ENCODE measurements around the gene NUBP2. TPM values are rescaled to one million over a fixed set of nuclear protein-coding genes. Genes with fewer than 3 reads are reported as not detected.

NUBP2 gene
- total RNA-seq, 2 experiments from 2014 or later = 34.4 to 42.4 TPM

DNA sequence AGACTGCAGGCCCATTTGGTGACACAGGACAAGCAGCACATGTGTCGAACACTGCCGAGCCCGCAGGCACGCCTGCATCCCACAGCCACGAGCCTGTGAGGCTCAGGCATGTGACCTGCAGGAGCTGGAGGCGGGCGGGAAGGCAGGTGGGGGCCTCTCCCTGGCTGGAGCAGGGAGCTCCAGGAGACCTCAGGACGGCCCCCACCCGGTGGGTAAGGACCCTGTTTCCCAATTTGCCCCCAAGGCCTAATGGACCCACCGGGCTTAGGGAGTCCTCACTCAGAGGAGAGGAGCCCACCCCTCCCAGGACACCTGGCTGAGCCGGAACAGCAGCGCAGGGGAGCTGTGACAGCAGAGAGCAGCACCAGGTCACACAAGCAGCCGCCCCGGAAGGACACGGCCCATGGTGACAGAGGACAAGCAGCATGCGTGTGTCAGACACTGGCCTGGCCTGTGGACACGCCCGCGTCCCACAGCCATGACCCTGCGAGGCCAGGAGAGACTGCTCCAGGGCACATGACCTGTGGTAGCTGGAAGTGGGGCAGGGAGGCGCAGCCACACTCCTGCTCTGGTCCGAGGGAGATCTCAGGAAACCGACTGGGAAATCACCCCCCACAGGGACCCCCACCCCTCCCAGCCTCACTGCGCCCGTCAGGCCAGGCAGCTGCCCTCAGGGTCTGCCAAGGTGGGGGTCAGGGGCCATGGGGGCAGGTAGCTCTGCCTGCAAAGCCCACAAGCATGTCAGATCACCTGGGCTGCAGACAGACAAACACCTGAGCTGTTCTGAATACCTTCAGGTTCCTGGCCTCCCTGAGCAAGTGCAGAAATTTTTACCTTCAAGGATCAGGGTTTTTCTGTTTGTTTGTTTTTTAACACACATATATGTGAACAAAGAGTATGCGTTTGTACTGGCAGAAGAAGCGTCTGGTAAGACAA lies 2.8 kb upstream of the NUBP2 start:
- Mint-ChIP-seq H3K9me3 (ENCODE audit: low read depth) (no peaks in the 10 kb centered on the region), H3K4me3 (peak overlapping the region; percentile 12), H3K4me1 (peaks cover 22% of the 10 kb centered on the region), H3K36me3 (ENCODE audit: low read depth) (peaks cover 8% of the 10 kb centered on the region), H3K27ac (no peak overlapping the region), H3K27me3 (no peaks in the 10 kb centered on the region)
- ATAC-seq (no peak), DNase-seq (peak; percentile 10)
- CTCF ChIA-PET = no interaction called here
- POLR2A ChIA-PET = no interaction called here
- intact Hi-C loops (cut with DNase I, micrococcal nuclease) = loop anchor here in 1 of 2 experiments (5.0 kb wide), 1 partner anchor 47 kb away; the partner anchor contains the start of genes FAHD1 and HAGH

DNA sequence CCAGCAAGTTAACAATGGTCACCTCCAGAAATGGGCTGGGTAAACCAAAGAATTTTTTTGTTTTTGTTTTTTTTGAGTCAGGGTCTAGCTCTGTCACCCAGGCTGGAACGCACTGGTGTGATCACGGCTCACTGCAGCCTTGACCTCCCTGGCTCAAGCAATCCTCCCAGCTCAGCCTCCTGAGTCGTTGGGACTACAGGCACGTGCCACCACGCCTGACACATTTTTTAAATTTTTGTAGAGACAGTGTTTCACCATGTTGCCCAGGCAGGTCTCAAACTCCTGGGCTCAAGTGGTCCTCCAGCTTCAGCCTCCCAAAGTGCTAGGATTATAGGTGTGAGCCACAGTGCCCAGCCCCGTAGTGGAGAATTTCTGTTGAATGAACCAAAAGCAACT lies 2.1 kb upstream of the NUBP2 start:
- Mint-ChIP-seq H3K4me3 (peak overlapping the region; percentile 94), H3K4me1 (peaks cover 26% of the 10 kb centered on the region), H3K27me3 (no peaks in the 10 kb centered on the region), H3K9me3 (ENCODE audit: low read depth) (no peaks in the 10 kb centered on the region), H3K27ac (no peak overlapping the region), H3K36me3 (ENCODE audit: low read depth) (peaks cover 8% of the 10 kb centered on the region)
- POLR2A ChIA-PET = no interaction called here
- CTCF ChIA-PET = no interaction called here
- ATAC-seq = no peak
- peak; percentile 3 for DNase-seq
- intact Hi-C loops (cut with DNase I, micrococcal nuclease) = loop anchor here in 1 of 2 experiments (5.0 kb wide), 1 partner anchor 47 kb away; the partner anchor contains the start of genes FAHD1 and HAGH

GRCh38 chr16:1781254-1781653 lies 1.5 kb upstream of the NUBP2 start:
- no peaks in the 10 kb centered on the region for H3K9me3 Mint-ChIP-seq (ENCODE audit: low read depth)
- H3K36me3 Mint-ChIP-seq (ENCODE audit: low read depth) = peaks cover 8% of the 10 kb centered on the region
- peak; percentile 5 for DNase-seq
- H3K27me3 Mint-ChIP-seq = no peaks in the 10 kb centered on the region
- H3K4me1 Mint-ChIP-seq = peaks cover 26% of the 10 kb centered on the region
- H3K27ac Mint-ChIP-seq = peak overlapping the region; percentile 25
- no peak for ATAC-seq
- CTCF ChIA-PET = interaction anchor here (0.6 kb wide), 2 partner anchors 74 to 150 kb away, joined by 3 to 4 read pairs; no protein-coding TSS in a partner anchor
- POLR2A ChIA-PET = interaction anchor here (0.6 to 2.8 kb wide), 2 partner anchors 9 to 734 kb away, joined by 3 to 39 read pairs; partner anchors contain the start of genes EME2, MRPS34 and NME3
- intact Hi-C loops (cut with DNase I, micrococcal nuclease) = loop anchor here in 1 of 2 experiments (5.0 kb wide), 1 partner anchor 46 kb away; the partner anchor contains the start of genes FAHD1 and HAGH
- H3K4me3 Mint-ChIP-seq = peak overlapping the region; percentile 94

DNA sequence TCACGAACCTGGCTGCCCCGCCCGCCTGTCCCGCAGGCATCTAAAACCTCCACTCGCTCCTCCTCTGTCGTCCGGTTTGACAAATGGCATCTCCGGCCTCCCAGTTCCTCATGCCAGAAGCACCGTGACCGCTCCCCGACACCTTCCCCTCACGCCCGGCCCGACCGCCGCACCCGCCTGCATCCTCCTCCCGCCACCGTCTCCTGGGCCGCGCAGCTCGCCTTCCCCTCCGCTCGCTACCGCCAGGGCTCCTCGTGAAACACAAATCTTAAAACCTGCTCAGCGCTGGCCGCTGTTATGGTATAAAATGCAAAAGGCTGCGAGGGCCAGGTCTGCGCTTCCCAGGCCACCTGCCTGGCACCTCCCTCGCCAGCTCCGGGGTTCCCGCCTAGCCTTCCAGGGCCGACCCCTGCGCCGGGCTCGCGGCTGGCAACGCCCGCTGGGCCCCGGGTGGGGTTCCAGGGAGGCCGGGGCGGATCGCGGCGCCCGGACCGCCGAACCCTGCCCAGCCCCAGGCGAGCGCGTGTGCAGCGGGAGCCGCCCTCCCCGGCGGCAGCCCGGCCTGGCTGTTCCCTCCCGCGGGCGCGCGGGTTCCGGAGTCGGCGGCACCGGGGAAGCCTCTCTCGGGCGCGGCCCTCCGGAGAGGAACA lies 877 bp upstream of the NUBP2 start:
- ATAC-seq = peak; percentile 1

GRCh38 chr16:1784977-1785845 lies 2.5 kb downstream of the NUBP2 start:
- Mint-ChIP-seq H3K36me3 (ENCODE audit: low read depth) (peaks cover 10% of the 10 kb centered on the region), H3K27me3 (no peaks in the 10 kb centered on the region), H3K4me3 (peak overlapping the region; percentile 55), H3K27ac (no peak overlapping the region), H3K9me3 (ENCODE audit: low read depth) (no peaks in the 10 kb centered on the region), H3K4me1 (peaks cover 26% of the 10 kb centered on the region)
- ATAC-seq (no peak), DNase-seq (no peak)
- ChIA-PET POLR2A (no interaction called here), CTCF (no interaction called here)
- intact Hi-C loops (cut with DNase I, micrococcal nuclease) = loop anchor here in 1 of 2 experiments (5.0 kb wide), 1 partner anchor 42 kb away; the partner anchor contains the start of genes FAHD1 and HAGH

More for the DNA sequence above, 877 bp upstream of the NUBP2 start:
- Mint-ChIP-seq H3K9me3 (ENCODE audit: low read depth) (no peaks in the 10 kb centered on the region), H3K4me1 (peaks cover 26% of the 10 kb centered on the region), H3K27me3 (no peaks in the 10 kb centered on the region), H3K4me3 (peak overlapping the region; percentile 94), H3K27ac (no peak overlapping the region), H3K36me3 (ENCODE audit: low read depth) (peaks cover 5% of the 10 kb centered on the region)
- intact Hi-C loops (cut with DNase I, micrococcal nuclease) = loop anchor here (1.0 to 5.0 kb wide), 19 partner anchors 9 to 755 kb away; partner anchors contain the start of genes HAGH (in 2 of the 2), MRPS34 (in 2 of the 2), ABCA3 (in 1 of the 2) and CRAMP1 (in 1 of the 2)
- peak; percentile 61 for DNase-seq
- POLR2A ChIA-PET = interaction anchor here (0.6 to 2.8 kb wide), 10 partner anchors 9 to 1101 kb away, joined by 3 to 39 read pairs (median 5); partner anchors contain the start of genes EME2, FAHD1, FLYWCH2 and MAPK8IP3
- CTCF ChIA-PET = interaction anchor here (0.6 to 1.6 kb wide), 13 partner anchors 8 to 373 kb away, joined by 3 to 16 read pairs (median 5); partner anchors contain the start of genes EME2, MAPK8IP3, MRPS34 and NME3

- Mint-ChIP-seq H3K4me3 (no peak overlapping the region), H3K27me3 (no peaks in the 10 kb centered on the region), H3K4me1 (peaks cover 25% of the 10 kb centered on the region), H3K9me3 (ENCODE audit: low read depth) (no peaks in the 10 kb centered on the region), H3K36me3 (ENCODE audit: low read depth) (peaks cover 10% of the 10 kb centered on the region), H3K27ac (no peak overlapping the region)
- ATAC-seq (no peak), DNase-seq (no peak)
- ChIA-PET CTCF (no interaction called here), POLR2A (no interaction called here)
- intact Hi-C loops (cut with DNase I, micrococcal nuclease) = no loop called here
Observed at GRCh38 chr16:1785846-1786170, 3.0 kb downstream of the NUBP2 start.

- Mint-ChIP-seq H3K27me3 (no peaks in the 10 kb centered on the region), H3K36me3 (ENCODE audit: low read depth) (peaks cover 8% of the 10 kb centered on the region), H3K4me3 (no peak overlapping the region), H3K27ac (no peak overlapping the region), H3K9me3 (ENCODE audit: low read depth) (no peaks in the 10 kb centered on the region), H3K4me1 (peaks cover 18% of the 10 kb centered on the region)
- ChIA-PET POLR2A (no interaction called here), CTCF (no interaction called here)
- ATAC-seq (no peak), DNase-seq (peak; percentile 9)
- intact Hi-C loops (cut with DNase I, micrococcal nuclease) = no loop called here
Observed at GRCh38 chr16:1786242-1787055, 3.7 kb downstream of the NUBP2 start.

DNA sequence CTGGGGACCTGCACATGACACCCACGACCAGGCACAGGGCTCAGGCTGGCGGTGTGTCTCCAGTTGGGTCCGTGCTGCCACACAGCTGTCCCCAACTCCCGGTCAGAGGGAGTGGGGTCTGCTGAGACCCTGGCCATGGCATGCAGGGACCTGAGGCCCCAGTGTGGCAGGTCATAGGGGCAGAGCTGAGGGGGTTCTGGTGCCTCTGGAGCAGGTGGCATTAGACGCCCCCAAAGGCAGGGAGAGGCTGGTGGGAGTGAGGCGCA lies 4.2 kb downstream of the NUBP2 start:
- ChIA-PET CTCF (no interaction called here), POLR2A (no interaction called here)
- Mint-ChIP-seq H3K36me3 (ENCODE audit: low read depth) (peaks cover 8% of the 10 kb centered on the region), H3K27me3 (no peaks in the 10 kb centered on the region), H3K9me3 (ENCODE audit: low read depth) (no peaks in the 10 kb centered on the region), H3K27ac (no peak overlapping the region), H3K4me1 (peaks cover 14% of the 10 kb centered on the region), H3K4me3 (no peak overlapping the region)
- intact Hi-C loops (cut with DNase I, micrococcal nuclease) = no loop called here
- no peak for ATAC-seq
- DNase-seq = no peak

GRCh38 chr16:1787322-1788094 lies 4.7 kb downstream of the NUBP2 start:
- DNase-seq (no peak), ATAC-seq (no peak)
- Mint-ChIP-seq H3K4me3 (no peak overlapping the region), H3K9me3 (ENCODE audit: low read depth) (no peaks in the 10 kb centered on the region), H3K27me3 (no peaks in the 10 kb centered on the region), H3K27ac (no peak overlapping the region), H3K4me1 (peaks cover 14% of the 10 kb centered on the region), H3K36me3 (ENCODE audit: low read depth) (peaks cover 8% of the 10 kb centered on the region)
- ChIA-PET POLR2A (no interaction called here), CTCF (no interaction called here)
- intact Hi-C loops (cut with DNase I, micrococcal nuclease) = no loop called here

DNA sequence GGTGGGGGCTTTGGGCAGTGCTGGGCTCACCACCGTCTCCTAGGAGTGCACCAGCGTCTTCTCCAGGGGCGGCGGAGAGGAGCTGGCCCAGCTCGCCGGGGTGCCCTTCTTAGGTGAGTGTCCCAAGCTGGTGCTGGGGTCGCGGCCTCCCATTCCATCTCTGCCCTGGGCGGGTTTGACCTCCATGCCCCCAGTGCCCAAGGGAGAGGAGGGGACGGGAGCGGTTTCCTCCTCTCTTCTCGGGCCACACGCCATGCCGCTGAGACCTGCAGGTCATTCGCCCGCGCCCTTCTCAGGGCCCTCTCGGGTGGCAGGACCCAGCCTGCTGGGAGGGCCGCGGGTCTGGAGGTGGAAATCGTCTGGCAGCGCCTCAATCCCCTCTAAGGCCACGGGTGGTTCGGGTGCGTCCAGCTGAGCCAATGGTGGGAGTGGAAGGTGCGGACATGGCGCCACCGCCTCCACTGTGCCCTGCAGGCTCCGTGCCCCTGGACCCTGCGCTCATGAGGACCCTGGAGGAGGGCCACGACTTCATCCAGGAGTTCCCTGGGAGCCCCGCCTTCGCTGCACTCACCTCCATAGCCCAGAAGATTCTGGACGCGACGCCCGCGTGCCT lies 5.4 kb downstream of the NUBP2 start:
- Mint-ChIP-seq H3K36me3 (ENCODE audit: low read depth) (peaks cover 8% of the 10 kb centered on the region), H3K27me3 (no peaks in the 10 kb centered on the region), H3K9me3 (ENCODE audit: low read depth) (no peaks in the 10 kb centered on the region), H3K4me3 (no peak overlapping the region), H3K4me1 (peaks cover 13% of the 10 kb centered on the region), H3K27ac (no peak overlapping the region)
- POLR2A ChIA-PET = no interaction called here
- CTCF ChIA-PET = no interaction called here
- ATAC-seq = no peak
- intact Hi-C loops (cut with DNase I, micrococcal nuclease) = no loop called here
- no peak for DNase-seq
